ENCODE results near the gene CDH8.

DNA sequence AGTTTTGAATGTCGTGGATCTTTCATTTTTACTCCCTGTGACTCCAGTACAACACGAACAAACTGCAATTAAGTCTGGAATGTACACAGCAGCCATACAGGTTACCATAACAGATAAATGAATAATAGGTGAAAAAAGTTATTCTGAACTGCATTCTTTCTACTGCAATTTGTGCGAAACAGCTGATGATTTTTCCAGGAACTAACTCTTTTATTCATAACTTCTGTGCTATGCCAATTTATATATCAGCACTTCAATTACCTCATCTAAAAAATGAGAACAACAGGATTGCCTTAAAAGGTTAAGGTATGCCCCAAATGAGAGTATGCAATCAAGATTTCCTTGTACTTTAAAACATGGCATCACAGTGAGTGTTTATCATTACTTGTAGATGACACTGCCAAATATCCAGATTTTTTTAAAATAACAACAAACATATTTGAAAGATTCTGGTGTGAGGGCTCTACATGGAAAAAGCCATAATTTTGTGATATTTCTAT, 238.9 kb downstream of the CDH8 start:
- no peak for TF ChIP-seq CTCF (IDR thresholded peaks at IDR 0.05)
- TF ChIP-seq POLR2A (IDR thresholded peaks at IDR 0.05), result no peak
